Measurements from ENCODE around the gene NDUFAF2.

The NDUFAF2 gene

GRCh38 chr5:61137835-61138234 lies 192.8 kb downstream of the NDUFAF2 start:
- no peak for DNase-seq

- DNase-seq, result no peak
Observed at GRCh38 chr5:61139094-61139873, 194.3 kb downstream of the NDUFAF2 start.

- no peak for DNase-seq
Observed at GRCh38 chr5:61139931-61140330, 194.9 kb downstream of the NDUFAF2 start.

GRCh38 chr5:61141801-61142200 lies 196.8 kb downstream of the NDUFAF2 start:
- DNase-seq, result no peak

- no peak for DNase-seq
Observed at GRCh38 chr5:61142391-61142790, 197.4 kb downstream of the NDUFAF2 start.

GRCh38 chr5:61142811-61143210 lies 197.8 kb downstream of the NDUFAF2 start:
- no peak for DNase-seq

- DNase-seq, result no peak
Observed at GRCh38 chr5:61148515-61148914, 203.5 kb downstream of the NDUFAF2 start.

- no peak for DNase-seq
Observed at GRCh38 chr5:61151893-61152292, 206.9 kb downstream of the NDUFAF2 start.

- no peak for DNase-seq
Observed at GRCh38 chr5:61159070-61159469, 214.1 kb downstream of the NDUFAF2 start.

GRCh38 chr5:61159836-61160235 lies 214.8 kb downstream of the NDUFAF2 start:
- no peak for DNase-seq

GRCh38 chr5:61160497-61160896 lies 215.5 kb downstream of the NDUFAF2 start:
- DNase-seq, result no peak

GRCh38 chr5:61162010-61162831 lies 217.2 kb downstream of the NDUFAF2 start, which contains the start of gene SMIM15:
SMIM15 (minus strand) TSS chr5:61162468; CDS start chr5:61160171, 2,297 bp downstream.
- peak; percentile 91 for DNase-seq

- DNase-seq, result no peak
Observed at GRCh38 chr5:61162832-61163567, 218.0 kb downstream of the NDUFAF2 start.

GRCh38 chr5:61163905-61164304 lies 218.9 kb downstream of the NDUFAF2 start:
- DNase-seq, result no peak

GRCh38 chr5:61167382-61167781 lies 222.4 kb downstream of the NDUFAF2 start:
- no peak for DNase-seq

- DNase-seq, result no peak
Observed at GRCh38 chr5:61168951-61169350, 223.9 kb downstream of the NDUFAF2 start.

GRCh38 chr5:61171479-61171878 lies 226.5 kb downstream of the NDUFAF2 start:
- DNase-seq, result no peak

- no peak for DNase-seq
Observed at GRCh38 chr5:61176631-61177030, 231.6 kb downstream of the NDUFAF2 start.

- no peak for DNase-seq
Observed at GRCh38 chr5:61177070-61177469, 232.1 kb downstream of the NDUFAF2 start.

- no peak for DNase-seq
Observed at GRCh38 chr5:61177716-61178115, 232.7 kb downstream of the NDUFAF2 start.

- DNase-seq, result no peak
Observed at GRCh38 chr5:61178702-61179101, 233.7 kb downstream of the NDUFAF2 start.

GRCh38 chr5:61180886-61181285 lies 235.9 kb downstream of the NDUFAF2 start:
- no peak for DNase-seq

GRCh38 chr5:61182449-61182848 lies 237.4 kb downstream of the NDUFAF2 start:
- DNase-seq, result no peak

Measured in activated CD4-positive, alpha-beta T cell treated with anti-CD3 and anti-CD28 coated beads for 48 hours (primary cell).